HUES64 (cell line): ENCODE measurements around the gene VPS4A.
"Not testable (repeated sequence)": the region's sequence is repeated elsewhere in the genome, so short reads cannot be mapped to it uniquely, and the experiment has no call there.

Experiments
- H3K27ac ChIP-seq: 2 replicates; pipeline ENCODE4 v1.7.0; 2013; ENCODE audit warnings: low read depth, low read length, inconsistent platforms
- H3K27me3 ChIP-seq: 2 replicates; pipeline ENCODE4 v1.6.1; 2013; ENCODE audit warnings: mild to moderate bottlenecking, low read length; ENCODE audit not compliant: insufficient read depth
- H3K36me3 ChIP-seq: 2 replicates; pipeline ENCODE4 v1.6.1; 2013; ENCODE audit warnings: mild to moderate bottlenecking, low read length; ENCODE audit not compliant: insufficient read depth
- H3K4me1 ChIP-seq: 2 replicates; pipeline ENCODE4 v1.6.1; 2013; ENCODE audit warnings: mild to moderate bottlenecking, low read length, moderate library complexity; ENCODE audit not compliant: insufficient read depth
- H3K4me3 ChIP-seq: 2 replicates; pipeline ENCODE4 v1.5.1; 2013; ENCODE audit warnings: mild to moderate bottlenecking, low read length, moderate library complexity
- H3K9ac ChIP-seq: 2 replicates; pipeline ENCODE4 v1.6.1; 2013; ENCODE audit warnings: mild to moderate bottlenecking, low read depth, low read length
- H3K9me3 ChIP-seq: 2 replicates; pipeline ENCODE4 v1.6.1; 2013; ENCODE audit warnings: low read depth, low read length; ENCODE audit not compliant: insufficient read depth
- WGBS: fragments of 150-250, 120-280 bp; methylation state at CpG from one replicate; pipeline ENCODE4 v1.1.7; 2013; ENCODE audit warnings: missing lambda C conversion rate; 5-methylcytosine and 5-hydroxymethylcytosine counted together

The VPS4A gene

DNA sequence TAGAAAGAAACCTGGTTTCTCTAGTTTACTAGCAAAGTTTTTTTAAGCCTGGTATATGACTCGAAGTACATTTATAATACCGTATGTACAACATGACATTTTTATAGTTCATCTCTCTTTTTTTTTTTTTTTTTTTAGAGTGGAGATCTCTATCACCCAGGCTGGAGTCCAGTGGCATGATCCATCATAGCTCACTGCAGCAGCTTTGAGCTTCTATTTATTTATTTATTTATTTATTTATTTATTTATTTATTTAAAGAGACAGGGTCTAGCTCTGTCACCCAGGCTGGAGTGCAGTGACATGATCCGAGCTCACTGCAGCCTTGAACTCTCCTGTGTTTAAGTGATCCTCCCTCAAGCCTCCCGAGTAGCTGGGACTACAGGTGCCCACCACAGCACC, 25.9 kb upstream of the VPS4A start:
- no peaks in the 10 kb centered on the region for H3K9me3 ChIP-seq
- no peak overlapping the region for H3K9ac ChIP-seq
- peaks cover 28% of the 10 kb centered on the region for H3K36me3 ChIP-seq
- 91% methylated on average over 4 of the region's 4 CpGs for WGBS
- no peak overlapping the region for H3K4me3 ChIP-seq
- H3K4me1 ChIP-seq: no peaks in the 10 kb centered on the region
- H3K27me3 ChIP-seq: no peaks in the 10 kb centered on the region
- no peak overlapping the region for H3K27ac ChIP-seq

DNA sequence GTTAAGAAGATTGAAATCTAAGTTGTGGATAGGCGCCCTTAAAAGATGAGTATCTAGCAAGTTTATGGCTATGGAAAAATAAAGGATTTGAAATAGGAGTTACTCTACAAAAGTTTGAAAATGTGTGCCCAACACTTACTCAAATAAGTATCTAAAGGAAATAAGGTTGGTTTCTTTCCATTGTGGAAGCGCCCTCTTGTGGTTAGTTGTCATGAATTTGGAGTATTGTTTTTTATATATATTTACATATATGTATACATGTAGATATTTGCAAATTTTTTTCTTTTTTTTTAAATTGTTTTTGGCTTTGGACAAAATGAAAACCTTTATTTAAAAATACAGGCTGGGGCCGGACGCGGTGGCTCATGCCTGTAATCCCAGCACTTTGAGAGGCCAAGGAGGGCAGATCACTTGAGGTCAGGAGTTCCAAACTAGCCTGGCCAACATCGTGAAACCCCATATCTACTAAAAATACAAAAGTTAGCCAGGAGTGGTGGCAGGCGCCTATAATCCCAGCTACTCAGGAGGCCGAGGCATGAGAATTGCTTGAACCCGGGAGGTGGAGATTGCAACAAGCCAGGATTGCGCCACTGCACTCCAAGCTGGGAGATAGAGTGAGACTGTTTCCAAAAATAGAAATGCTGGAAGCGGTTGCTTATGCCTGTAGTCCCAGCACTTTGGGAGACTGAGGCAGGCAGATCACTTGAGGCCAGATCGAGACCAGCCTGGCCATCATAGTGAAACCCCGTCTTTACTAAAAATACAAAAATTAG, 24.0 kb upstream of the VPS4A start:
- Histone ChIP-seq H3K27ac (no peak overlapping the region), H3K36me3 (peaks cover 28% of the 10 kb centered on the region), H3K9ac (no peak overlapping the region), H3K27me3 (no peaks in the 10 kb centered on the region), H3K4me1 (no peaks in the 10 kb centered on the region), H3K4me3 (no peak overlapping the region), H3K9me3 (no peaks in the 10 kb centered on the region)
- 94% methylated on average over 12 of the region's 13 CpGs for WGBS

DNA sequence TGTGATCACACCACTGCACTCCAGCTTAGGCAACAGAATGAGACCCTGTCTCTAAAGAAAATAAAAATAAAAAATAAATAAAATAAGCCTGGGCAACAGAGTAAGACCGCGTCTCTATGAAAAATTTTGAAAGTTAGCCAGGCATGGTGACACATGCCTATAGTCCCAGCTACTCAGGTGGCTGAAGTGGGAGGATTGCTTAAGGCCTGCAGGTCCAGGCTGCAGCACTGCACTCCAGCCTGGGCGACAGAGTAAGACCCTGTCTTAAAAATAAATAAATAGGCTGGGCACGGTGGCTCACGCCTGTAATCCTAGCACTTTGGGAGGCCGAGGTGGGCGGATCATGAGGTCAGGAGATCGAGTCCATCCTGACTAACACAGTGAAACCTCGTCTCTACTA, 19.5 kb upstream of the VPS4A start:
- not testable (repeated sequence) for H3K27me3 ChIP-seq, H3K4me1 ChIP-seq, H3K27ac ChIP-seq, H3K9me3 ChIP-seq, H3K9ac ChIP-seq, H3K4me3 ChIP-seq
- whole genome bisulfite sequencing: 95% methylated on average over 9 of the region's 9 CpGs
- H3K36me3 ChIP-seq: peaks cover 14% of the 10 kb centered on the region; the same call in 1 of the 2 replicates

DNA sequence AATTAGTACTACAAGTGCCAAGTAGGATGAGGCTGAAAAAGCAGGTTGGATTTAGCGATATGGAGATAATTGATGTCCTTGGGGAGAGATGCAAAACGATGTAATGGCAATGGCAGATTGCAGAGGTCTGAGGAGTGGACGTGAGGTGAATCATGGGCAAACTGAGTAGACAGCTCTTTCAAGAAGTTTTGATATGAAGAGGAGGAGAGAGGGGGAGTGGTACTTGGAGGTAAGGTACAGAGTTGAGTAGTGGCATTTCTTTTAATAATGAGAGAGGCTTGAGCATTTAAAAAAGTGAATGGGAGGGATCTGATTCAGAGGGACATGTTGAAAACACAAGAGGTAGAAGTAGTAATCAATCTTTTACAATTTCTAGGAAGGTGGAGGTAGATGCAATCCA, 17.7 kb upstream of the VPS4A start:
- H3K27ac ChIP-seq: no peak overlapping the region

DNA sequence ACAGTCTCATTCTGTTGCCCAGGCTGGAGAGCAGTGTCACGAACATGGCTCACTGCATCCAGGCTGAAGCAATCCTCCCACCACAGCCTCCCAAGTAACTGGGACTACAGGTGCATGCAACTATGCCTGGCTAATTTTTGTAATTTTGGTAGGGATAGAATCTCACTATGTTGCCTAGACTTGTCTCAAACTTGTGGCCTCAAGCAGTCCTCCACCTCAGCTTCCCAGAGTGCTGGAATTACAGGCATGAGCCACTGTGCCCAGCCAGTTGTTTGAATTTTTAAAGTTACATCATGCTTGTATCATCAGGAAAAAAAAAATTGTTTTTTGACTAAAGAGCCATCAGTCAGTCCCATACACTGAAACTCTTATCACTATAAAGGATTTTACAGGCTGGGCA, 17.1 kb upstream of the VPS4A start:
- WGBS: 100% methylated on average over 1 of the region's 1 CpG
- Histone ChIP-seq H3K9ac (no peak overlapping the region), H3K4me1 (no peaks in the 10 kb centered on the region), H3K27me3 (no peaks in the 10 kb centered on the region), H3K4me3 (no peak overlapping the region), H3K36me3 (0 out of 2 replicates have a peak, but pooled peaks cover 6% of the 10 kb centered on the region), H3K9me3 (no peaks in the 10 kb centered on the region), H3K27ac (no peak overlapping the region)

More for the DNA sequence above, 17.7 kb upstream of the VPS4A start:
- 90% methylated on average over 3 of the region's 3 CpGs for whole genome bisulfite sequencing
- H3K9ac ChIP-seq: 0 out of 2 replicates have a peak overlapping the region, but pooled peaks have one; percentile 11
- no peak overlapping the region for H3K4me3 ChIP-seq
- no peaks in the 10 kb centered on the region for H3K27me3 ChIP-seq
- H3K4me1 ChIP-seq: no peaks in the 10 kb centered on the region
- no peaks in the 10 kb centered on the region for H3K9me3 ChIP-seq
- peaks cover 8% of the 10 kb centered on the region; the same call in 1 of the 2 replicates for H3K36me3 ChIP-seq

DNA sequence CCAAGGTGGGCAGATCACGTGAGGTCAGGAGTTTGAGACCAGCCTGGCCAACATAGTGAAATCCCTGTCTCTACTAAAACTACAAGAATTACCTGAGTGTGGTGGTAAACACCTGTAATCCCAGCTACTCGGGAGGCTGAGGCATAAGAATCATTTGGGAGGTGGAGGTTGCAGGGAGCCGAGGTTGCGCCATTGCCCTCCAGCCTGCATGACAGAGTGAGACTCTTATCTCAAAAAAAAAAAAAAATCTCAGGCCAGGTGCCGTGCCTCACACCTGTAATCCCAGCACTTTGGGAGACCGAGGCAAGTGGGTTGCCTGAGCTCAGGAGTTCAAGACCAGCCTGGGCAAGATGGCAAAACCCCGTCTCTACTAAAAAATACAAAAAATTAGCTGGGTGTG, 14.4 kb upstream of the VPS4A start:
- H3K4me3 ChIP-seq, H3K9ac ChIP-seq, H3K9me3 ChIP-seq, H3K4me1 ChIP-seq, H3K27me3 ChIP-seq, H3K27ac ChIP-seq: not testable (repeated sequence)
- 100% methylated on average over 7 of the region's 7 CpGs for WGBS
- peaks cover 28% of the 10 kb centered on the region for H3K36me3 ChIP-seq

DNA sequence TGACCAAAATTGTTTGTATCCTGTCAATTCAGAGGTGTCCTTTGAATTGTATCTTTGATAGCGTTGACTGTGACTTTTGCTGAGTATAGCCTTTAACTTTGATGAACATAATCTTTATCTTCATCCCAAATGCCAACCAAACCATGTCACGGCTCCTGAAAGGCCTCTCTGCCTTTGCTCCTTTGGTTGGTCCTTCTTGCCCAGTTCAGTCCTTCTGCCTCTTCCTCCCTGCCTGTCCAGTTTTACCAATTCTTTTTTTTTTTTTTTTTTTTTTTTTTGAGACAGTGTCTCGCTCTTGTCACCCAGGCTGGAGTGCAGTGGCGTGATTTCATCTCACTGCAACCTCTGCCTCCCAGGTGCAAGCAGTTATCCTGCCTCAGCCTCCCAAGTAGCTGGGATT, 12.9 kb upstream of the VPS4A start:
- no peak overlapping the region for H3K27ac ChIP-seq
- no peaks in the 10 kb centered on the region for H3K27me3 ChIP-seq

DNA sequence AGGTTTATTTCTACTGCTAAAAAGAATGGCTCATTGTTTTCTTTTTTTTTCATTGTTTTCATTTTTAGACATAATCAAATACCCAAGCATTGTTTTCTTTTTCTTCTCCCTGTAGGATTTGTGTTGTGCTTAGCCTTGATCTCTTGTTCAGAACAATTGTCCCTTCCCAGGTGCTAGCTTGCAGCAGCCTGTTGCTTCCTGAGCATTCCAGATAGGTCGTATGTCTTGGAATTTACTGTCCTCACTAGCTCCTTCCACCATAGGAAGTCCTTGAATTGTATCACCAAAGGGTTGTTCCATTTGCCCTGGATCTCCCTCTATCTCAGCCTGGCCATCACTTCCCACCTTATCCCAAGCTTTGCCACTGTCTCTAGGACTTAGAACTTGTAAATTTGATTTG, 10.0 kb upstream of the VPS4A start:
- no peaks in the 10 kb centered on the region for H3K27me3 ChIP-seq
- H3K9ac ChIP-seq: no peak overlapping the region
- no peak overlapping the region for H3K27ac ChIP-seq
- 86% methylated on average over 1 of the region's 1 CpG for WGBS
- no peaks in the 10 kb centered on the region for H3K4me1 ChIP-seq
- no peak overlapping the region for H3K4me3 ChIP-seq
- peaks cover 37% of the 10 kb centered on the region for H3K36me3 ChIP-seq
- no peaks in the 10 kb centered on the region for H3K9me3 ChIP-seq

More for the DNA sequence above, 12.9 kb upstream of the VPS4A start:
- Histone ChIP-seq H3K9ac (no peak overlapping the region), H3K9me3 (no peaks in the 10 kb centered on the region), H3K4me1 (no peaks in the 10 kb centered on the region), H3K4me3 (no peak overlapping the region), H3K36me3 (peaks cover 34% of the 10 kb centered on the region)
- over 99% methylated on average over 4 of the region's 4 CpGs for WGBS

DNA sequence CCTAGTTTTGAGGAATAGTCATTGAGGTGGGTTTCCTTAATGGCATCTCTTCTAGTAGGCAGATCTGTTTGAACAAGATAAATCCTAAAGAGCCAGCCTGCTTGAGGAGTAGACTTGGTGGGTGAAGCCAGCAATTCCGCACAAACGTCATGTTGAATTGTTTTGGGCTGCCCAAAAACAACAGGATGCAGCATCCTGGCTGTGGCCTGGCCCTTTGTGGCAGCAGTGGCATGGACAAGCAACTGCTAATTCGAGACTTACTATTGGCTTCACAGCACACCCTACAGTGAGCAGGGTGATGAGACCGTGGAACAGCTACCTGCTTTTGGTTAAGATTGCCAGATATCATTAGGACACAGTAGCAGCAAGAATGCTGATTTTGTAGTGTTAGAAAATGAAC, 9.3 kb upstream of the VPS4A start:
- H3K36me3 ChIP-seq: peaks cover 37% of the 10 kb centered on the region
- 91% methylated on average over 4 of the region's 4 CpGs for WGBS
- no peaks in the 10 kb centered on the region for H3K4me1 ChIP-seq
- no peaks in the 10 kb centered on the region for H3K9me3 ChIP-seq
- no peak overlapping the region for H3K9ac ChIP-seq
- no peak overlapping the region for H3K4me3 ChIP-seq
- H3K27ac ChIP-seq: no peak overlapping the region
- no peaks in the 10 kb centered on the region for H3K27me3 ChIP-seq

DNA sequence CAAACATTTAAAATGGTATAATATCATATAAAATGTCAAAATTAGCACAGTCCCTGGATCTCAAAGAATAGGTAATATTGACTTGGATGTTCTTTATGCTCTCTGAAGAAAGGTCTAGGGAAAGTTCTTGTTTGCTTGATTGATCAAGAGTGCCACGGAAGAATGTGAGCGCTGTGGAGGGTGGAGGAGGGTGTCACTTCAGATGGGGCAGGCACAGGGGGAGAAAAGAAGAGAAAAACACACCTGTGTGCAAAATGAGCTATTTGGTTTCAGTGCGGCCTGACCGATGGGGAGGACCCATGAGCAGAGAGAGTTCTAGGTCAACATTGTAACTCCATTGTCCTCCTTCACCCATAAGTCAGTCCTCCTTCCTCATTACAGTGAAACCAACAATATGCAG, 8.8 kb upstream of the VPS4A start:
- 94% methylated on average over 4 of the region's 4 CpGs for WGBS
- peaks cover 37% of the 10 kb centered on the region for H3K36me3 ChIP-seq

DNA sequence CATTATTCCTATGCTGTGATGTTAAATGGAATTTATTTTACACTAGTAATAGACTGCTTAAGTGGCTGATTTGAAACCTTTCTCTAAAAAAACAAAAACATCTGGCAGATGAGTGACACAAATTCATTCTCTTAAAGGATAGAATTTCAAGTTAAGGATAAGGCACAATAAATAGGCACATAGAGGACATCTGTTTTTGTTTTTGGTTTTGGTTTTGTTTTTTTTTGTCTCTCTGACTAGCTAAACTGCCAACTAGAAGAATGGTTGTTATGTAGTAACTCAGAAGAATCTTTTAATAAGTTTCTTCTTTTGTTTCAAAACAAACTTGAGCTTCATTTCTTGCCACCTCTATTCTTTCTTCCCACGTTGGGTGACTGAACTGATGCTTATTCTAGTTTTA, 5.1 kb upstream of the VPS4A start:
- no peak overlapping the region for H3K27ac ChIP-seq
- H3K9ac ChIP-seq: no peak overlapping the region
- no peak overlapping the region for H3K4me3 ChIP-seq
- H3K27me3 ChIP-seq: no peaks in the 10 kb centered on the region
- H3K36me3 ChIP-seq: peaks cover 21% of the 10 kb centered on the region
- WGBS: no CpG with 5 or more reads among the region's 1 CpG
- no peaks in the 10 kb centered on the region for H3K9me3 ChIP-seq
- no peaks in the 10 kb centered on the region for H3K4me1 ChIP-seq

More for the DNA sequence above, 8.8 kb upstream of the VPS4A start:
- H3K4me3 ChIP-seq: no peak overlapping the region
- H3K9ac ChIP-seq: no peak overlapping the region
- H3K4me1 ChIP-seq: no peaks in the 10 kb centered on the region
- H3K9me3 ChIP-seq: no peaks in the 10 kb centered on the region
- H3K27me3 ChIP-seq: no peaks in the 10 kb centered on the region
- no peak overlapping the region for H3K27ac ChIP-seq

DNA sequence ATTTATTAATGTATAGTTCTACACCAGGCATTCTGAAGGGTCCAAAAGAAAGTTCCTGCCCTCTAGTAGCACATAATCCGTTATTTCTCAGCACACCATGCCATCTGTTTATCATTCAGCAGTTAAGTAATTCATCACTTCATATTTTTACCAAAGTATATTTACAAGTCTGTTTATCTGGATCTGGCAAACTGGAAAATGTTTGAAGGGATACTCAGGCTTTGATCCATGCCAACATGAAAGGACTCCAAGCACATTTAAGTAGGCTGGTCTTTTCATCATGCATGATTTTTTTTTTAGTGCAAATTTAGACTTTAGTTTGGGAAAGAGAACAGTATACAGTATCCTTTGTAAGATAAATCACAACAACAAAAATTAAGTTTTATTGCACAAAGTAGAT, 4.1 kb upstream of the VPS4A start:
- Histone ChIP-seq H3K9ac (no peak overlapping the region), H3K4me3 (no peak overlapping the region), H3K27ac (no peak overlapping the region), H3K36me3 (peaks cover 12% of the 10 kb centered on the region), H3K27me3 (no peaks in the 10 kb centered on the region), H3K4me1 (peaks cover 2% of the 10 kb centered on the region; the same call in 1 of the 2 replicates), H3K9me3 (no peaks in the 10 kb centered on the region)
- WGBS: 88% methylated on average over 1 of the region's 1 CpG
